Spleen (tissue), 11 donors: ENCODE results near the gene USF3. TPM values are rescaled to one million over a fixed set of nuclear protein-coding genes. Genes with fewer than 3 reads are reported as not detected.

Source experiments
- DNase-seq: peaks from one replicate; pipeline ENCODE4 v3.0.0-alpha.2; 2020
- H3K27ac ChIP-seq, 8 donors: fragments of 200-600 bp; sonication (generic) in 7 of 8; 1 replicate in 4 of 8; 2 replicates in 4 of 8; pipeline versions ENCODE4 v1.5.0 to v1.8.0; 2016 to 2021; ENCODE audit warnings: inconsistent platforms in 4 of 8, mild to moderate bottlenecking in 4 of 8, moderate library complexity in 1 of 8
- H3K27me3 ChIP-seq, 7 donors: fragments of 200-600 bp; sonication (generic) in 6 of 7; replicated peaks in 1 of 7; 1 replicate in 4 of 7; 2 replicates in 3 of 7; pipeline versions ENCODE4 v1.5.0 to v1.8.0; 2016 to 2021; ENCODE audit warnings: inconsistent platforms in 3 of 7, mild to moderate bottlenecking in 1 of 7
- H3K36me3 ChIP-seq, 6 donors: fragments of 200-600 bp; sonication (generic) in 5 of 6; 1 replicate in 4 of 6; 2 replicates in 2 of 6; pipeline versions ENCODE4 v1.5.0 to v1.8.0; 2016 to 2021; ENCODE audit warnings: inconsistent platforms in 2 of 6
- H3K4me1 ChIP-seq, 6 donors: fragments of 200-600 bp; sonication (generic) in 5 of 6; 1 replicate in 3 of 6; 2 replicates in 3 of 6; pipeline versions ENCODE4 v1.5.0 to v1.8.0; 2016 to 2021; ENCODE audit warnings: inconsistent platforms in 3 of 6
- H3K4me3 ChIP-seq, 8 donors: fragments of 200-600 bp; sonication (generic) in 7 of 8; 1 replicate in 4 of 8; 2 replicates in 4 of 8; pipeline versions ENCODE4 v1.5.0 to v1.8.0; 2016 to 2021; ENCODE audit warnings: inconsistent platforms in 4 of 8, mild to moderate bottlenecking in 4 of 8, moderate library complexity in 2 of 8
- H3K9me3 ChIP-seq, 8 donors: fragments of 200-600 bp; sonication (generic) in 7 of 8; 1 replicate in 4 of 8; 2 replicates in 4 of 8; pipeline versions ENCODE4 v1.5.0 to v1.8.0; 2016 to 2021; ENCODE audit warnings: inconsistent platforms in 4 of 8
- POLR2A ChIP-seq, 3 donors: fragments of 450-650 bp; IDR thresholded peaks; one replicate each; pipeline ENCODE4 v1.5.1; 2017; ENCODE audit warnings: antibody characterized with exemption in 3 of 3, mild to moderate bottlenecking in 1 of 3
- POLR2AphosphoS5 ChIP-seq, 3 donors: sonication (generic); formaldehyde crosslinking; IDR thresholded peaks; one replicate each; pipeline ENCODE4 v1.5.1; 2017; ENCODE audit warnings: antibody characterized with exemption in 3 of 3
- WGBS, 5 donors: extraction: QIAGEN DNeasy Blood & Tissue Kit in 3 of 5; methylation state at CpG; one replicate each; pipeline versions ENCODE4 v1.1.5 to v1.1.7; 2013 to 2018; 5-methylcytosine and 5-hydroxymethylcytosine counted together
- intact Hi-C: fragments of 100-400 bp; cut with DNase I; formaldehyde crosslinking; loops from one replicate; pipeline ENCODE4 v1.15.0; 2023; ENCODE audit warnings: low total_unique reads
- polyA plus RNA-seq, 3 donors: library from polyadenylated mRNA; stranded (reverse); fragments of 200-250 nt; gene quantifications; one replicate each; pipeline ENCODE4 v1.2.1, GENCODE V29; 2013
- total RNA-seq, 7 donors: library from RNA; depleted of rRNA in 3 of 7; stranded (reverse); fragments of >200 nt in 3 of 7; fragmentation: NEBNext Ultra II Directional in 4 of 7; extraction: Animal tissue kit (Norgen Biotek cat#: 25700) in 4 of 7; gene quantifications; one replicate each; pipeline versions ENCODE4 v1.1.0 to v1.2.1, GENCODE V29; 2016 to 2021
- TF ChIP-seq, protein P1 (sequence below), 11 experiments: fragments of 200-600 bp in 7 of 11; fragments of 450-650 bp in 4 of 11; sonication (generic) in 4 of 11; IDR thresholded peaks in 8 of 11; conservative IDR thresholded peaks in 3 of 11; 1 replicate in 7 of 11; 2 replicates in 4 of 11; pipeline versions ENCODE4 v1.4.0 to v1.8.0; 2016 to 2021; ENCODE audit warnings: antibody characterized with exemption in 11 of 11, inconsistent platforms in 4 of 11, mild to moderate bottlenecking in 1 of 11
- donor health status: healthy with polysubstance abuse.
- donor health status: DM: no; HTN: no; CAD: no; lungs with moderate emphysema.
- donor health status: DM: no; HTN: no; CAD: no.
- donor health status: Bipolar disorder and iron deficiency.
- donor health status: healthy.
- donor health status: DM: no; HTN: no; CAD: no.
- donor health status: DM: yes; HTN: yes; CAD: no.

The USF3 gene
- total and polyA plus RNA-seq, 10 donors, result 5.5 to 36.0 (median 25.7) TPM

DNA sequence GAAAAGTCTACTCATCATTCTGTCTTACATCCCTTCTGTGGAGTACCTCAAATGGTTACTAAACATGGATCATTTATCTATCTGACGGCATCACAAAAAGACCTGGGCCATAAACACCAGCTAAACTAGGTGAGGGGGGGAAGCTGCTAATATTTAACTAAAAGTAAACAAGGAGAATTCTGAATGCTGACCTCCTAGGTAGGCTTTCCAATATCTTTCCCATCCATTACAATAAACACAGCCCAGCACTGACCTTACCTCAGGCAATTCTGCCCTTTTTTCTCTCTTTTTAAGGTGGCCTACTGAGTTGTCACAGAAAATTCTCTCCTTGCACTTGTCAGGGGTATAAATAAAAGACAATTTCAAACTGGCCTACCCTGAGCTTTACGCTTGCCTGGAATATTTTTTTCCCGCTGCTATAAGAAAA, 33.1 kb downstream of the USF3 start:
- Histone ChIP-seq H3K9me3 (no peaks in the 10 kb centered on the region), H3K4me3 (no peak overlapping the region), H3K27me3 (no peaks in the 10 kb centered on the region), H3K36me3 (peaks cover 0 to 87% (median 50%) of the 10 kb centered on the region in 6 donors), H3K4me1 (peaks cover 0 to 55% (median 21%) of the 10 kb centered on the region in 6 donors), H3K27ac (peak overlapping the region in 1 of 8 donors; percentile 75)
- no peak for DNase-seq
- intact Hi-C loops, result loop anchor here (2.0 kb wide), 1 partner anchor 27 kb away; no protein-coding TSS in a partner anchor
- 96 to 100% (median 97%) methylated on average over 3 of the region's 3 CpGs for WGBS, 5 donors
- TF ChIP-seq POLR2AphosphoS5 (IDR thresholded peaks at IDR 0.05) (no peak), POLR2A (IDR thresholded peaks at IDR 0.05) (no peak)
- TF ChIP-seq, protein P1, sequence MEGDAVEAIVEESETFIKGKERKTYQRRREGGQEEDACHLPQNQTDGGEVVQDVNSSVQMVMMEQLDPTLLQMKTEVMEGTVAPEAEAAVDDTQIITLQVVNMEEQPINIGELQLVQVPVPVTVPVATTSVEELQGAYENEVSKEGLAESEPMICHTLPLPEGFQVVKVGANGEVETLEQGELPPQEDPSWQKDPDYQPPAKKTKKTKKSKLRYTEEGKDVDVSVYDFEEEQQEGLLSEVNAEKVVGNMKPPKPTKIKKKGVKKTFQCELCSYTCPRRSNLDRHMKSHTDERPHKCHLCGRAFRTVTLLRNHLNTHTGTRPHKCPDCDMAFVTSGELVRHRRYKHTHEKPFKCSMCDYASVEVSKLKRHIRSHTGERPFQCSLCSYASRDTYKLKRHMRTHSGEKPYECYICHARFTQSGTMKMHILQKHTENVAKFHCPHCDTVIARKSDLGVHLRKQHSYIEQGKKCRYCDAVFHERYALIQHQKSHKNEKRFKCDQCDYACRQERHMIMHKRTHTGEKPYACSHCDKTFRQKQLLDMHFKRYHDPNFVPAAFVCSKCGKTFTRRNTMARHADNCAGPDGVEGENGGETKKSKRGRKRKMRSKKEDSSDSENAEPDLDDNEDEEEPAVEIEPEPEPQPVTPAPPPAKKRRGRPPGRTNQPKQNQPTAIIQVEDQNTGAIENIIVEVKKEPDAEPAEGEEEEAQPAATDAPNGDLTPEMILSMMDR (IDR thresholded peaks at IDR 0.05 in 8 of 11, conservative IDR thresholded peaks at IDR 0.05 in 3 of 11), result no peak

DNA sequence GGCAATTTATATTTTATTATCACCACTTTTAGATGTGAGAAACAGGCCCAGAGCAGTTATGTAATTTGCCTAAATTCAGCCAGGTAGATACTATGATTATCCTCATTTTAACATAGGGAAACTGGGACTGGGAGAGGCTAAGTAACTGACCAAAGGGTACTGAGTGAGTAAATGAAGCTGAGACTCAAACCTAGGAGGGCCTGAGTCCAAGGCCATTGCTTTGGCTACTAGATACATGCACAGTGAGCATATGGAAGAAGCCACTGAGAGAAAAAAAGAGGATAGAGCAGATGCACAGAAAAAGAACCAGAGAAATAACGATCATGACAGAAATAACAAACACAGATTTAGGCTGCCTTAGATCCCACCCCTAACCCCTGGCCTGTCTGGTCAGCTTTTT, 33.6 kb downstream of the USF3 start:
- H3K9me3 ChIP-seq, result no peaks in the 10 kb centered on the region
- H3K4me1 ChIP-seq, result peaks cover 0 to 55% (median 17%) of the 10 kb centered on the region in 6 donors
- no peak for DNase-seq
- H3K36me3 ChIP-seq, result peaks cover 0 to 92% (median 50%) of the 10 kb centered on the region in 6 donors
- H3K4me3 ChIP-seq, result no peak overlapping the region
- intact Hi-C loops, result loop anchor here (2.0 kb wide), 1 partner anchor 28 kb away; no protein-coding TSS in a partner anchor
- WGBS, 5 donors, result 81 to 91% (median 89%) methylated on average over 1 of the region's 1 CpG
- H3K27ac ChIP-seq, result peak overlapping the region in 2 of 8 donors; percentile 72 to 75
- no peaks in the 10 kb centered on the region for H3K27me3 ChIP-seq
- TF ChIP-seq, protein P1 (IDR thresholded peaks at IDR 0.05 in 8 of 11, conservative IDR thresholded peaks at IDR 0.05 in 3 of 11), result no peak
- no peak for TF ChIP-seq POLR2A (IDR thresholded peaks at IDR 0.05)

DNA sequence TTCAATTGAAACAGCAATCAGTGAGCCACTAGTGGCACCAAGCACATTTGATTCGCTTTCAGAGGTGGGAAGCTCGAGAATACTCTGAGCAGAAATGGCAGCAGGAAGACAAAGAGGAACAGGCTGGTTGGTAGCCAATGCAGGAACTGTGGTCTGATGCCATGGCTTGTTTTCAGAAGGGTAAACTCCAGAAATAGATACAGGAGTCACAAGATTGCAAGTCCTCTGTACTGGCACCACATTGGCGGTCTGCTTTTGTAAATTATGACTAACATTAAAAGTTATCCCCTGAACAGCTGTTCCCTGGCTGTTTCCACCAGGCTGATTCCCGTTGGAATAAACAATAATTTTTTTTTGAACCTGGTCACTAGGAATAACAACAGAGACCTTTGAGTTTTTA, 35.5 kb downstream of the USF3 start:
- no peaks in the 10 kb centered on the region for H3K9me3 ChIP-seq
- WGBS, 5 donors, result 63 to 85% (median 76%) methylated on average over 4 of the region's 4 CpGs
- no peak for DNase-seq
- H3K27ac ChIP-seq, result peak overlapping the region in 7 of 8 donors; percentile 38 to 84 (median 55)
- TF ChIP-seq POLR2AphosphoS5 (IDR thresholded peaks at IDR 0.05), result peak in 1 of 3 donors; percentile 29
- TF ChIP-seq, protein P1 (IDR thresholded peaks at IDR 0.05 in 8 of 11, conservative IDR thresholded peaks at IDR 0.05 in 3 of 11), result no peak
- no peak for TF ChIP-seq POLR2A (IDR thresholded peaks at IDR 0.05)
- H3K27me3 ChIP-seq, result no peaks in the 10 kb centered on the region
- H3K36me3 ChIP-seq, result peaks cover 0 to 100% (median 50%) of the 10 kb centered on the region in 6 donors
- H3K4me1 ChIP-seq, result peaks cover 0 to 41% (median 7%) of the 10 kb centered on the region in 6 donors
- intact Hi-C loops, result no loop called here
- no peak overlapping the region for H3K4me3 ChIP-seq

DNA sequence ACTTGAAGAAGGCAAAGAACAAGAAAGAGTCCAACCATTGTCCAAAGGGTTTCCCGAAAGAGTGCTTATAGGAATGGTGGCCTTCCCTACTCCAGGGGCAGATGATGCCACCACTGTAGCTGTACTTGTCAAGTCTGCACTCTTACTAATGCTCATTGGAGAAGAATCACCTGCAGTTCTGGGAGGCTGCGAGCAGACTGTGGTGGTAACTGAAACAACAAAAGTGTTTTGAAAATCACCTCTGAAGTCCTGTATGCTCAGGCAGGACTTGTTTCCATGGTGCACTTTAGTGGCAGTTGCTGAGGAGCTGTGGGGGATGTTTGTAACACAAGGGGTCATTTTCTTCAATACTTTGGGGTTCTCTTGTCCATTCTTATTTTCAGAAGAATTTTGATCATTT, 36.0 kb downstream of the USF3 start:
- 87 to 97% (median 94%) methylated on average over 2 of the region's 2 CpGs for WGBS, 5 donors
- no peak for DNase-seq
- intact Hi-C loops, result no loop called here
- TF ChIP-seq POLR2A (IDR thresholded peaks at IDR 0.05) (no peak), POLR2AphosphoS5 (IDR thresholded peaks at IDR 0.05) (no peak)
- TF ChIP-seq, protein P1 (IDR thresholded peaks at IDR 0.05 in 8 of 11, conservative IDR thresholded peaks at IDR 0.05 in 3 of 11), result no peak
- no peaks in the 10 kb centered on the region for H3K9me3 ChIP-seq
- H3K36me3 ChIP-seq, result peaks cover 0 to 100% (median 48%) of the 10 kb centered on the region in 6 donors
- peak overlapping the region in 7 of 8 donors; percentile 38 to 84 (median 55) for H3K27ac ChIP-seq
- peaks cover 0 to 44% (median 7%) of the 10 kb centered on the region in 6 donors for H3K4me1 ChIP-seq
- H3K4me3 ChIP-seq, result no peak overlapping the region
- no peaks in the 10 kb centered on the region for H3K27me3 ChIP-seq
